HepG2 (cell line): ENCODE data around the gene FAM161A. TPM values are rescaled to one million over a fixed set of nuclear protein-coding genes. Genes with fewer than 3 reads are reported as not detected.
A peak's percentile ranks its signal among the peaks of the same experiment; 100 is the strongest.

ENCODE experiments used
- CHD4 ChIP-seq: fragments of 200-600 bp; sonication (generic); IDR thresholded peaks from 2 replicates; pipeline ENCODE4 v1.7.0; 2017; ENCODE audit warnings: mild to moderate bottlenecking, low read length, borderline replicate concordance
- FOXC1 ChIP-seq: sonication (generic); formaldehyde crosslinking; IDR thresholded peaks from 2 replicates; pipeline ENCODE4 v1.8.0; 2022; ENCODE audit warnings: mild to moderate bottlenecking, missing genetic modification reagents, borderline replicate concordance
- FOXJ3 ChIP-seq: sonication (generic); formaldehyde crosslinking; IDR thresholded peaks from 2 replicates; pipeline ENCODE4 v1.4.0; 2020; ENCODE audit warnings: missing genetic modification reagents, mild to moderate bottlenecking, borderline replicate concordance
- HOXA5 ChIP-seq: sonication (generic); formaldehyde crosslinking; IDR thresholded peaks from 2 replicates; pipeline ENCODE4 v1.4.0; 2020; ENCODE audit warnings: missing genetic modification reagents
- KDM2A ChIP-seq: sonication (generic); formaldehyde crosslinking; IDR thresholded peaks from 2 replicates; pipeline ENCODE4 v1.4.0; 2020; ENCODE audit warnings: low read depth, missing genetic modification reagents, borderline replicate concordance
- MED8 ChIP-seq: sonication (generic); formaldehyde crosslinking; IDR thresholded peaks from 2 replicates; pipeline ENCODE4 v1.8.1; 2023; ENCODE audit warnings: mild to moderate bottlenecking, missing genetic modification reagents; ENCODE audit not compliant: insufficient replicate concordance
- MIER3 ChIP-seq: IDR thresholded peaks from 2 replicates; pipeline ENCODE4 v1.6.1; 2016; ENCODE audit warnings: missing compliant biosample characterization, borderline replicate concordance
- NFATC3 ChIP-seq: sonication (generic); formaldehyde crosslinking; IDR thresholded peaks from 2 replicates; pipeline ENCODE4 v1.5.1; 2020; ENCODE audit warnings: mild to moderate bottlenecking, missing genetic modification reagents
- POGZ ChIP-seq: sonication (generic); formaldehyde crosslinking; IDR thresholded peaks from 2 replicates; pipeline ENCODE4 v1.4.0; 2020; ENCODE audit warnings: mild to moderate bottlenecking, missing genetic modification reagents
- SP5 ChIP-seq: IDR thresholded peaks from 2 replicates; pipeline ENCODE4 v1.6.1; 2016; ENCODE audit warnings: low read depth, borderline replicate concordance
- SRSF1 ChIP-seq: fragments of 200-400 bp; formaldehyde crosslinking; optimal IDR thresholded peaks from 2 replicates; pipeline ENCODE3; 2017; ENCODE audit warnings: mild to moderate bottlenecking, low read depth, low read length, moderate library complexity
- TBX2 ChIP-seq: sonication (generic); formaldehyde crosslinking; IDR thresholded peaks from 2 replicates; pipeline ENCODE4 v1.5.0; 2020; ENCODE audit warnings: missing genetic modification reagents, mild to moderate bottlenecking, borderline replicate concordance
- TBX3 ChIP-seq: fragments of 450-650 bp; IDR thresholded peaks from 2 replicates; pipeline ENCODE4 v1.6.1; 2017; ENCODE audit warnings: antibody characterized with exemption, mild to moderate bottlenecking, inconsistent platforms, borderline replicate concordance
- ZIK1 ChIP-seq: sonication (generic); formaldehyde crosslinking; IDR thresholded peaks from 2 replicates; pipeline ENCODE4 v1.5.0; 2020; ENCODE audit warnings: mild to moderate bottlenecking, low read depth, missing genetic modification reagents, borderline replicate concordance
- ZNF230 ChIP-seq: sonication (generic); formaldehyde crosslinking; IDR thresholded peaks from 2 replicates; pipeline ENCODE4 v1.4.0; 2020; ENCODE audit warnings: mild to moderate bottlenecking, missing genetic modification reagents
- ZNF44 ChIP-seq: sonication (generic); formaldehyde crosslinking; IDR thresholded peaks from 2 replicates; pipeline ENCODE4 v1.5.1; 2020; ENCODE audit warnings: mild to moderate bottlenecking, missing genetic modification reagents
- ZNF549 ChIP-seq: sonication (generic); formaldehyde crosslinking; IDR thresholded peaks from 2 replicates; pipeline ENCODE4 v1.5.0; 2020; ENCODE audit warnings: missing genetic modification reagents
- ZNF569 ChIP-seq: sonication (generic); formaldehyde crosslinking; IDR thresholded peaks from 2 replicates; pipeline ENCODE4 v1.5.0; 2020; ENCODE audit warnings: mild to moderate bottlenecking, missing genetic modification reagents, moderate library complexity, borderline replicate concordance
- polyA plus RNA-seq, 8 experiments: library from polyadenylated mRNA; depleted of rRNA in 3 of 8; stranded (reverse) in 7 of 8; unstranded in 1 of 8; fragments of >200 nt; fragmentation: Illumina TruSeq in 4 of 8; extraction: Trizol in 4 of 8; gene quantifications; 2 replicates each; pipeline versions ENCODE4 v1.2.1 to v1.2.3, GENCODE V29; 2011 to 2016; ENCODE audit warnings: low read depth in 4 of 8, missing spikeins in 1 of 8, mixed read lengths in 1 of 8; ENCODE audit not compliant: insufficient read depth in 1 of 8
- total RNA-seq, 5 experiments: library from RNA; depleted of rRNA; stranded (reverse); fragments of >200 nt; fragmentation: Illumina TruSeq; extraction: Trizol; gene quantifications; 2 replicates each; pipeline ENCODE4 v1.2.3, GENCODE V29; 2016; ENCODE audit warnings: low read depth in 1 of 5
- TF ChIP-seq, protein P1 (sequence below): IDR thresholded peaks from 2 replicates; pipeline ENCODE4 v1.6.1; 2016; ENCODE audit warnings: mild to moderate bottlenecking
- TF ChIP-seq, protein P2 (sequence below): fragments of 450-650 bp; IDR thresholded peaks from 2 replicates; pipeline ENCODE4 v1.6.1; 2017; ENCODE audit warnings: mild to moderate bottlenecking
- TF ChIP-seq, protein P3 (sequence below): sonication (generic); formaldehyde crosslinking; IDR thresholded peaks from 2 replicates; pipeline ENCODE4 v1.4.0; 2020; ENCODE audit warnings: missing genetic modification reagents
- TF ChIP-seq, protein P4 (sequence below): sonication (generic); formaldehyde crosslinking; IDR thresholded peaks from 2 replicates; pipeline ENCODE4 v1.4.0; 2020; ENCODE audit warnings: mild to moderate bottlenecking, missing genetic modification reagents

Gene FAM161A
- total and polyA plus RNA-seq, 2 of the 13 experiments (the other 11 are each of a cell fraction or from before 2014, with no cell fraction given): 2.7 to 3.4 TPM

DNA sequence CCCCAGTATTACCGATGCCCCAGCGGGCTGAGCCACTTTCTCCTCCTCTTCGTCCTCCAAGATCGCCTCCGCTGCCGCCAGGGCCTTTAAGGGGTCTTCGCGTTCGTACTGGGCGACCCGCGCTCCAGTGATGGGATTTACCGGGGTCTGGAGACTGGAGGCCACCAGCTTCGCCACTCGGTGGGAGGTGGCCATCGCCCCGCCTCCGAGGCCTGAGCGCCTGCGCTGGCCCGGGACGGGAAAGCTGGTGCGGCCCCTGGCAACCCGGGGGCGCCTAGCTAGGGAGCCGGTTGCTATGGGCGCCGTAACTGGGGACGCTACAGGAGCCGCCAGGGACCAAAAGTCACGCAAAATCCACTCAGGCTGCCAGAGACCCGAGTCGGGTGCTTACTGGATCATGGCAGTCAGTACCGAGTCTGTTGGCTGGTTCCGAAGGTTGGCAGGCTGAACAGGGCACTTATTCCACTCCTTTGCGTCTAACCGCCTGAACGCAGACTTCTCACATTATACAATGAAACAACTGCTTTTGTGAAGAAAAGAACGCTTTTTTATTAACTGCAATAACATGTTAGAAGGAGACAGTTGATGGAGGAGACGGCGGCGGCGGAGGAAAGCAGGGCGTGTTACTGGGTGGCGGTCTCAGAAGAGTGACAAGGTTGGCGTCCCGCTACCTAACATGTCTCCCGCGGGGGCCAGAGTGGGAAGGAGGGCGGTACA lies at the start of gene FAM161A (continued):
- TF ChIP-seq, protein P1, sequence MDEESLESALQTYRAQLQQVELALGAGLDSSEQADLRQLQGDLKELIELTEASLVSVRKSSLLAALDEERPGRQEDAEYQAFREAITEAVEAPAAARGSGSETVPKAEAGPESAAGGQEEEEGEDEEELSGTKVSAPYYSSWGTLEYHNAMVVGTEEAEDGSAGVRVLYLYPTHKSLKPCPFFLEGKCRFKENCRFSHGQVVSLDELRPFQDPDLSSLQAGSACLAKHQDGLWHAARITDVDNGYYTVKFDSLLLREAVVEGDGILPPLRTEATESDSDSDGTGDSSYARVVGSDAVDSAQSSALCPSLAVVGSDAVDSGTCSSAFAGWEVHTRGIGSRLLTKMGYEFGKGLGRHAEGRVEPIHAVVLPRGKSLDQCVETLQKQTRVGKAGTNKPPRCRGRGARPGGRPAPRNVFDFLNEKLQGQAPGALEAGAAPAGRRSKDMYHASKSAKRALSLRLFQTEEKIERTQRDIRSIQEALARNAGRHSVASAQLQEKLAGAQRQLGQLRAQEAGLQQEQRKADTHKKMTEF (CRISPR knock-in tag): peak; percentile 57
- peak; percentile 19; the same call in 1 of the 2 replicates for TF ChIP-seq ZIK1
- TF ChIP-seq, protein P2, sequence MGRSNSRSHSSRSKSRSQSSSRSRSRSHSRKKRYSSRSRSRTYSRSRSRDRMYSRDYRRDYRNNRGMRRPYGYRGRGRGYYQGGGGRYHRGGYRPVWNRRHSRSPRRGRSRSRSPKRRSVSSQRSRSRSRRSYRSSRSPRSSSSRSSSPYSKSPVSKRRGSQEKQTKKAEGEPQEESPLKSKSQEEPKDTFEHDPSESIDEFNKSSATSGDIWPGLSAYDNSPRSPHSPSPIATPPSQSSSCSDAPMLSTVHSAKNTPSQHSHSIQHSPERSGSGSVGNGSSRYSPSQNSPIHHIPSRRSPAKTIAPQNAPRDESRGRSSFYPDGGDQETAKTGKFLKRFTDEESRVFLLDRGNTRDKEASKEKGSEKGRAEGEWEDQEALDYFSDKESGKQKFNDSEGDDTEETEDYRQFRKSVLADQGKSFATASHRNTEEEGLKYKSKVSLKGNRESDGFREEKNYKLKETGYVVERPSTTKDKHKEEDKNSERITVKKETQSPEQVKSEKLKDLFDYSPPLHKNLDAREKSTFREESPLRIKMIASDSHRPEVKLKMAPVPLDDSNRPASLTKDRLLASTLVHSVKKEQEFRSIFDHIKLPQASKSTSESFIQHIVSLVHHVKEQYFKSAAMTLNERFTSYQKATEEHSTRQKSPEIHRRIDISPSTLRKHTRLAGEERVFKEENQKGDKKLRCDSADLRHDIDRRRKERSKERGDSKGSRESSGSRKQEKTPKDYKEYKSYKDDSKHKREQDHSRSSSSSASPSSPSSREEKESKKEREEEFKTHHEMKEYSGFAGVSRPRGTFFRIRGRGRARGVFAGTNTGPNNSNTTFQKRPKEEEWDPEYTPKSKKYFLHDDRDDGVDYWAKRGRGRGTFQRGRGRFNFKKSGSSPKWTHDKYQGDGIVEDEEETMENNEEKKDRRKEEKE: no peak
- TF ChIP-seq, protein P3, sequence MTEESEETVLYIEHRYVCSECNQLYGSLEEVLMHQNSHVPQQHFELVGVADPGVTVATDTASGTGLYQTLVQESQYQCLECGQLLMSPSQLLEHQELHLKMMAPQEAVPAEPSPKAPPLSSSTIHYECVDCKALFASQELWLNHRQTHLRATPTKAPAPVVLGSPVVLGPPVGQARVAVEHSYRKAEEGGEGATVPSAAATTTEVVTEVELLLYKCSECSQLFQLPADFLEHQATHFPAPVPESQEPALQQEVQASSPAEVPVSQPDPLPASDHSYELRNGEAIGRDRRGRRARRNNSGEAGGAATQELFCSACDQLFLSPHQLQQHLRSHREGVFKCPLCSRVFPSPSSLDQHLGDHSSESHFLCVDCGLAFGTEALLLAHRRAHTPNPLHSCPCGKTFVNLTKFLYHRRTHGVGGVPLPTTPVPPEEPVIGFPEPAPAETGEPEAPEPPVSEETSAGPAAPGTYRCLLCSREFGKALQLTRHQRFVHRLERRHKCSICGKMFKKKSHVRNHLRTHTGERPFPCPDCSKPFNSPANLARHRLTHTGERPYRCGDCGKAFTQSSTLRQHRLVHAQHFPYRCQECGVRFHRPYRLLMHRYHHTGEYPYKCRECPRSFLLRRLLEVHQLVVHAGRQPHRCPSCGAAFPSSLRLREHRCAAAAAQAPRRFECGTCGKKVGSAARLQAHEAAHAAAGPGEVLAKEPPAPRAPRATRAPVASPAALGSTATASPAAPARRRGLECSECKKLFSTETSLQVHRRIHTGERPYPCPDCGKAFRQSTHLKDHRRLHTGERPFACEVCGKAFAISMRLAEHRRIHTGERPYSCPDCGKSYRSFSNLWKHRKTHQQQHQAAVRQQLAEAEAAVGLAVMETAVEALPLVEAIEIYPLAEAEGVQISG (CRISPR knock-in tag): peak; percentile 31; the same call in 1 of the 2 replicates
- no peak for TF ChIP-seq TBX3
- TF ChIP-seq CHD4: peak; percentile 11; the same call in 1 of the 2 replicates
- peak; percentile 60 for TF ChIP-seq ZNF44
- TF ChIP-seq ZNF569: peak; percentile 98; the same call in 1 of the 2 replicates
- 0 out of 2 replicates have a peak, but pooled peaks have one; percentile 64 for TF ChIP-seq FOXJ3 (CRISPR knock-in tag)
- peak; percentile 11; the same call in 1 of the 2 replicates for TF ChIP-seq MIER3 (CRISPR knock-in tag)
- peak; percentile 84 for TF ChIP-seq HOXA5 (CRISPR knock-in tag)
- TF ChIP-seq SP5 (CRISPR knock-in tag): peak; percentile 79; the same call in 1 of the 2 replicates
- TF ChIP-seq, protein P4, sequence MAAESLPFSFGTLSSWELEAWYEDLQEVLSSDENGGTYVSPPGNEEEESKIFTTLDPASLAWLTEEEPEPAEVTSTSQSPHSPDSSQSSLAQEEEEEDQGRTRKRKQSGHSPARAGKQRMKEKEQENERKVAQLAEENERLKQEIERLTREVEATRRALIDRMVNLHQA (CRISPR knock-in tag): 0 out of 2 replicates have a peak, but pooled peaks have one; percentile 37
- peak; percentile 54 for TF ChIP-seq POGZ (CRISPR knock-in tag)
- TF ChIP-seq ZNF230 (CRISPR knock-in tag): peak; percentile 65
- peak; percentile 68; the same call in 1 of the 2 replicates for TF ChIP-seq TBX2 (CRISPR knock-in tag)
- 0 out of 2 replicates have a peak, but pooled peaks have one; percentile 52 for TF ChIP-seq ZNF549
- peak; percentile 85 for TF ChIP-seq FOXC1 (CRISPR knock-in tag)
- no peak for TF ChIP-seq SRSF1
- TF ChIP-seq NFATC3 (CRISPR knock-in tag): peak; percentile 87; the same call in 1 of the 2 replicates
- TF ChIP-seq KDM2A: peak; percentile 57; the same call in 1 of the 2 replicates
- TF ChIP-seq MED8 (CRISPR knock-in tag): peak; percentile 53
